GM21576 (cell line): ENCODE measurements around the gene TPO.
"Not testable (repeated sequence)": the region's sequence is repeated elsewhere in the genome, so short reads cannot be mapped to it uniquely, and the experiment has no call there.

Source experiments
- ATAC-seq: cut with Tn5 transposase; IDR thresholded peaks from one replicate; pipeline ENCODE4 v1.9.1; 2021; ENCODE audit warnings: mild to moderate bottlenecking, moderate library complexity; ENCODE audit not compliant: unreplicated experiment

Gene TPO

GRCh38 chr2:1577846-1578245 is 164.6 kb downstream of the TPO start:
- no peak for ATAC-seq

DNA sequence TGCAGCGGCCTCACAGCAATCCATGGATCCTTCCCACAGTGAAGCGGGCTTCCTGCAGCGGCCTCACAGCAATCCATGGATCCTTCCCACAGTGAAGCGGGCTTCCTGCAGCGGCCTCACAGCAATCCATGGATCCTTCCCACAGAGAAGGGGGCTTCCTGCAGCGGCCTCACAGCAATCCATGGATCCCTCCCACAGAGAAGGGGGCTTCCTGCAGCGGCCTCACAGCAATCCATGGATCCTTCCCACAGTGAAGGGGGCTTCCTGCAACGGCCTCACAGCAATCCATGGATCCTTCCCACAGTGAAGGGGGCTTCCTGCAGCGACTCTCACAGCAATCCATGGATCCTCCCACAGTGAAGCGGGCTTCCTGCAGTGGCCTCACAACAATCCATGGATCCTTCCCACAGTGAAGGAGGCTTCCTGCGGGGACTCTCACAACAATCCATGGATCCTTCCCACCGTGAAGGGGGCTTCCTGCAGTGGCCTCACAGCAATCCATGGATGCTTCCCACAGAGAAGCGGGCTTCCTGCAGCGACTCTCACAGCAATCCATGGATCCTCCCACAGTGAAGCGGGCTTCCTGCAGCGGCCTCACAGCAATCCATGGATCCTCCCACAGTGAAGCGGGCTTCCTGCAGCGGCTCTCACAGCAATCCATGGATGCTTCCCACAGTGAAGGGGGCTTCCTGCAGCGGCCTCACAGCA is 168.1 kb downstream of the TPO start:
- ATAC-seq = not testable (repeated sequence)

DNA sequence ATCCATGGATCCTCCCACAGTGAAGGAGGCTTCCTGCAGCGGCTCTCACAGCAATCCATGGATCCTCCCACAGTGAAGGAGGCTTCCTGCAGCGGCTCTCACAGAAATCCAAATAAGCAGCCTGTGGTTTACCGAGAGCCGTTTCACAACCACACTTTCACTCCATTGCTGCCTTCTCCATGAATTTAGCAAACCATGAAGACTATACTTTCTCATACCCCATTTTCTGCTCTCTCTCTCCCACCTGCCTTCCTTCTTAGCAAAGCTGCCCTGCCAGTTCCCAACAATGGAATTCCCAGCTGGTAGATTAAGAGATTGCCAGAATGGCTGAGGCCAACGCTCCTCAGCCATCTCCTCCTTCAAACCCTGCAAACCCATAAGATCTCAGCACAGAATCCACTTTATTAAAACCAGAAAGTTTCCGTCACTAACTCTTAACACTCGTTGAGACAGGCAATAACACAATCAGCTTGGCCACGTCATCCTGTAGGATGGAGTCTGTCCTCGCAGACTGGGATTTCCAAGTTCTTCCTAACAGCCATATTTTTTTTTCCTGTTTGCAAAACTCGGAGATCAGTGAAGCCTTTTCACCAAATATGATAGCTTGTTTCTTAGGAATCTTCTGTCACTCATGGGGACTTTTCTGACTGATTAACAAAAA is 168.8 kb downstream of the TPO start:
- no peak for ATAC-seq

- no peak for ATAC-seq
These were observed 169.7 kb downstream of the TPO start for GRCh38 chr2:1582891-1583341.

DNA sequence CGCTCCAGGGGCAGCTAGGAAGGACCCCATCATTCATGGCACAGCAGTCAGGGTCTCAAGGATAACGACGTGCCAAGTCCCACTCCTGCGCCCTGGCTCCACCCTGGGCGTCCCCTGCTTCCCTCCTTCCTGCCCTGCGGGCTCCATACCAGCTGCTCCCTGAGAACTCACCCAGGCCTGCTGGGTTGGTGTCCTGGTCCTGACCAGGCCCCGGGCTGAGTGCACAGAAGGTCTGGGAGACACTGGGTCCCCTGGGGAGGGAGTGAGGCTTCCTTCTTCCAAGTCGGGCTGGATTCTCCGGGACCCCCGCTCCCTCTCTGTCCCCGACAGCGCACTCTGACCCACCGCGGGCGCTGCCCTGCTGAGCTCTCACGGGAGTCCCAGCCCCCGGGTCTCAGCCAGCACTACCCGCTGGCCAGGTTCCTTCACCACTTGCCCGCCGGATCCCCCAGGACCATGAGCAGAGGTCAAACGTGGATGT is 170.8 kb downstream of the TPO start:
- ATAC-seq = no peak

GRCh38 chr2:1584691-1585485 is 171.6 kb downstream of the TPO start:
- no peak for ATAC-seq

GRCh38 chr2:1585635-1586034 is 172.4 kb downstream of the TPO start:
- no peak for ATAC-seq

DNA sequence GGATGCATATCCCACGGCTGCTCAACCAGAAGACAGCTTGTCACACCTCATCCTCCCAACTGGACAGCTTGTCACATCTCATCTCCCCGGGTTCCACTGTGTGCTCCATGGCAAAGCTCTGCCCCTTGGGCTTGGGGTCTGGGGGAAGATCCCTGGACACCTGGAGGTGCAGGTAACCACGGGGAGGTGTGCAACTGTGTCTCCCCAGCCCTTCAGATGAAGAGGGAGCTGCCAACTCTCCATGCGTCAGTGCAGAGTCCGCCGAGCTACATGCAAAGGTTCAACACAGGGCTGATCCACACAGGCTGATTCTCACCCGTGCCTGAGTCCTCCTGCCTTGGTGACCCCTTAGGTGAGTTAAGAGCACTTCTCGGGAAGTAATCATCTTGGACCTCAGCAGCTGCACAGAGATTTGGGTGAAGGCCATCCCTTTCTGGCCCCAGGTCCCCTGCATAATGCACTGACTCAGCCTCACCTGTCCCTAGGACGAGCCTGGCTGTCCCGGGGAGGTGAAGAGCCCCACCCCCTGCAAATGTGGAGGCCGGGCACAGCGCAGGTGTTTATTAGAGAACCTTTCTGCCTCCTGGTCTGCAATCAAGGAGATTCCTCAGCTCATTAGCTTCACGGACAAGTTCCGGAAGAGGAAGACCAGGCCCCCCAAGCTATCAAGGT is 173.1 kb downstream of the TPO start:
- ATAC-seq = no peak

- no peak for ATAC-seq
These were observed 173.9 kb downstream of the TPO start for GRCh38 chr2:1586923-1587840.

- ATAC-seq = no peak
These were observed 175.1 kb downstream of the TPO start for GRCh38 chr2:1588051-1588977.

DNA sequence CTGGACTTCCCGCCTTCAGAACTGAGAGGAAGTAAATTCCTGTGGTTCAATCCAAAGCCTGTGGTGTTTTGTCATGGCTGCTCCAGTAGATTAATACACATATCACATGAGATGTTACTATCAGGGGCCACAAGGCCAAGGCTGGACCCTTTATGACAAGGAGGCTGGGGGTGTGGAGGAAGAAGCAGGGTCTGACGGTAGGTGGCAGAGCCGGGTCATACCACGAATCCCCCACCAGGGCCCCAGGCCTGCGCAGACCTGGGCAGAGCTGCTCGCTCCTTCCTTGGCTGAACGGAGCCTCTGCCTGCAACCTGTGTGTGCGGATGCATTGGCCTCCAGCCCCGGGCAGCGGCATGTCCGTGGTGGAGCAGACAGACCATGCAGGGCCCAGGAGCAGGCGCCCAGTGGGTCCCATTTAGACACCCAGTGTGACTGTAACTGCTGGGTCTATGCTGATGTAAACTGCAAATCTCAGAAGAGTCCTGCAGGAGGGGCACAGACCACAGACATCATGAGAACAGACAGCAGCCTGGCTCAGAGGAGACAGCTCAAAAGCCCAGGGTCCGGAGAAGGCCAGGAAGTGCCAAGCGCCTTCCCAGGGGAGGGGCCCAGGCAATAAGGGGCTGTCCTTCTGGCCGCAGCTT is 175.8 kb downstream of the TPO start:
- no peak for ATAC-seq

DNA sequence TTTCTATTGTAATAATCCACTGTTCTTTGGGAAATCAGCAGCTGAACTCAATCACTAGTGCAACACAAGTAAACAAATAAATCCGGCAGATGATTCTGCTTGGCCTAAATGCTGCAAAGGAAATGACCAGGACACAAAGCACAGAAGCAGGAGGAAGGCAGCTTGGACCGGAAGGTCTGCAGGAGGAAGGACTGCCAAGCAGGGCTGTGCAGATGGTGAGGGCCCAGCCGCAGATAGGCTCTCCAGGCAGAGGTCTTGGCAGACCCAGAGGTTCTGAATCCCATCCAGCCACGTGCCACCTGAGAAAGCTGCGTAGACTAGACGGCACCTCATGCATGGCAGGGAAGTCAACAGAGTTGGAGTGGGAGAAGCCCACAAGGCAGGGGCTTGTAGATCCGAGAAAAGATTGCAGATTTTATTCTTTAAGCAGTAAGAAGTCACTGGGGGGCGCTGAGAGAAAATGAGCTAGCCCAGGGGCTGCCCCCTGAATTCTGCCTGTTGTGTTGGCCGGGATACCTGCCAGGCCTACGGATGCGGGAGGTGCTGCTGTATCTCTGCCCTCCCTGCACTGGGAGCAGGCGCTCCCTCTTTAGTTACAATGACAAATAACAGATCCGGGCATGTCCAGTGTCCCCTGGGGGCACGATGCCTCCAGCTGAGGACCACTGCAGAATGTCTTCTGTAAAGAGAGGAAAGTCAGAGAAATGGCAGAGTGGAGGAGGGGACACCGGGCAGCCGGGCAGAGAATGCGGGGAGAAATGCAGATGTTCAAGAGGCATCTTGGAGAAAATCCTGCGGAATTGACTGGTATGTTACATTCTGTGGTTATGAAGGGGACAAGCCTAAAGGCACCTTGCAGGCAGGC is 177.6 kb downstream of the TPO start:
- no peak for ATAC-seq

- ATAC-seq = no peak
These were observed 178.2 kb downstream of the TPO start for GRCh38 chr2:1591461-1591770.
